SK-N-SH treated with all-trans-retinoic acid at 6 μM for 48 hours (cell line): Measurements from ENCODE around the gene NAGLU.

Source experiments
- CSDC2 ChIP-seq: fragments of 250-450 bp; sonication (Bioruptor Pico); IDR thresholded peaks from 2 replicates; pipeline ENCODE4 v1.5.0; 2020; ENCODE audit warnings: mild to moderate bottlenecking, moderate library complexity
- ESRRG ChIP-seq: fragments of 250-450 bp; sonication (Bioruptor Pico); IDR thresholded peaks from 2 replicates; pipeline ENCODE4 v1.6.1; 2021; ENCODE audit warnings: mild to moderate bottlenecking
- ISL1 ChIP-seq: fragments of 250-450 bp; sonication (Bioruptor Pico); IDR thresholded peaks from 2 replicates; pipeline ENCODE4 v2.1.2; 2022; ENCODE audit warnings: mild to moderate bottlenecking, moderate library complexity
- OSR1 ChIP-seq: fragments of 250-450 bp; sonication (Bioruptor Pico); IDR thresholded peaks from 2 replicates; pipeline ENCODE4 v1.8.0; 2022; ENCODE audit warnings: moderate library complexity, mild to moderate bottlenecking, inconsistent platforms
- RARB ChIP-seq: fragments of 250-450 bp; sonication (Bioruptor Pico); IDR thresholded peaks from 2 replicates; pipeline ENCODE4 v1.8.0; 2021; ENCODE audit warnings: mild to moderate bottlenecking, moderate library complexity
- TOX ChIP-seq: fragments of 250-450 bp; sonication (Bioruptor Pico); IDR thresholded peaks from 2 replicates; pipeline ENCODE4 v1.8.0; 2021; ENCODE audit warnings: mild to moderate bottlenecking, moderate library complexity, borderline replicate concordance
- ZFP3 ChIP-seq: fragments of 250-450 bp; sonication (Bioruptor Pico); IDR thresholded peaks from 2 replicates; pipeline ENCODE4 v1.5.0; 2020; ENCODE audit warnings: mild to moderate bottlenecking, moderate library complexity
- ZFP30 ChIP-seq: fragments of 450-650 bp; formaldehyde crosslinking; IDR thresholded peaks from 2 replicates; pipeline ENCODE4 v1.5.0; 2022; ENCODE audit warnings: mild to moderate bottlenecking, moderate library complexity
- ZNF565 ChIP-seq: fragments of 450-650 bp; formaldehyde crosslinking; conservative IDR thresholded peaks from 2 replicates; pipeline ENCODE4 v1.5.0; 2020; ENCODE audit warnings: low read depth, mild to moderate bottlenecking, moderate library complexity
- ZNF8 ChIP-seq: fragments of 450-650 bp; formaldehyde crosslinking; IDR thresholded peaks from 2 replicates; pipeline ENCODE4 v1.5.0; 2020; ENCODE audit warnings: mild to moderate bottlenecking, moderate library complexity
- TF ChIP-seq, protein P1 (sequence below): fragments of 250-450 bp; sonication (Bioruptor Pico); IDR thresholded peaks from 2 replicates; pipeline ENCODE4 v1.8.0; 2020; ENCODE audit warnings: mild to moderate bottlenecking, moderate library complexity, borderline replicate concordance

DNA sequence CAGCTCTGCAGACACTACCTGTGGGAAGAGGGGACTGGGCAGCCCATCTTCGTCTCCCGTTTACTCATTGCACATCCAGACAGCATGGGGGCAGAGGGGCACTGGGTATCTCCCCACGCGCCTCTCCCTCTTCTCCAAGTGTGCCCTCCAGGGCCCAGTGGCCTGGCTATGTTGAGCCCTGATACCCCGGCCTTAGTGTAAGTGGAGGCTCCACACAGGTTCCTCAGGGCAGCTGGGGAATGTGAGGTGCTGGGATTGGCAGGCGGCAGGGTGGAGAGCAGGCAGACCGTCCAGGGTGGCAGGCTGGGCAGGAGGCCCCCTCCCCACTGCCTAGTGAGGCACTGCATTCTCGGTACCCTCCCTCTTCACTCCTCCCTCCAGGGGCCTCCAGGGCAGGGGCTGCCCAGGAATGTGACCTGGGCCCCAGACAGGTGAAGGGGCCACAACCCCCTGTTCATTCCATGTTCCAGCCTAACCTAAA is 13.2 kb upstream of the NAGLU start:
- no peak for TF ChIP-seq ZNF8
- TF ChIP-seq, protein P1, sequence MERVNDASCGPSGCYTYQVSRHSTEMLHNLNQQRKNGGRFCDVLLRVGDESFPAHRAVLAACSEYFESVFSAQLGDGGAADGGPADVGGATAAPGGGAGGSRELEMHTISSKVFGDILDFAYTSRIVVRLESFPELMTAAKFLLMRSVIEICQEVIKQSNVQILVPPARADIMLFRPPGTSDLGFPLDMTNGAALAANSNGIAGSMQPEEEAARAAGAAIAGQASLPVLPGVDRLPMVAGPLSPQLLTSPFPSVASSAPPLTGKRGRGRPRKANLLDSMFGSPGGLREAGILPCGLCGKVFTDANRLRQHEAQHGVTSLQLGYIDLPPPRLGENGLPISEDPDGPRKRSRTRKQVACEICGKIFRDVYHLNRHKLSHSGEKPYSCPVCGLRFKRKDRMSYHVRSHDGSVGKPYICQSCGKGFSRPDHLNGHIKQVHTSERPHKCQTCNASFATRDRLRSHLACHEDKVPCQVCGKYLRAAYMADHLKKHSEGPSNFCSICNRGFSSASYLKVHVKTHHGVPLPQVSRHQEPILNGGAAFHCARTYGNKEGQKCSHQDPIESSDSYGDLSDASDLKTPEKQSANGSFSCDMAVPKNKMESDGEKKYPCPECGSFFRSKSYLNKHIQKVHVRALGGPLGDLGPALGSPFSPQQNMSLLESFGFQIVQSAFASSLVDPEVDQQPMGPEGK (CRISPR knock-in tag) = no peak
- no peak for TF ChIP-seq RARB
- no peak for TF ChIP-seq TOX (CRISPR knock-in tag)
- TF ChIP-seq OSR1 (CRISPR knock-in tag) = no peak
- no peak for TF ChIP-seq ESRRG
- no peak for TF ChIP-seq ZFP3 (CRISPR knock-in tag)
- no peak for TF ChIP-seq ZNF565 (CRISPR knock-in tag)
- no peak for TF ChIP-seq CSDC2 (CRISPR knock-in tag)
- no peak for TF ChIP-seq ZFP30 (CRISPR knock-in tag)
- no peak for TF ChIP-seq ISL1 (CRISPR knock-in tag)
